GM19043 (cell line): ENCODE measurements around the gene MAP2K3.
A peak's percentile ranks its signal among the peaks of the same experiment; 100 is the strongest.

Experiments used
- ATAC-seq: cut with Tn5 transposase; IDR thresholded peaks from one replicate; pipeline ENCODE4 v1.9.1; 2021; ENCODE audit warnings: low read depth; ENCODE audit not compliant: unreplicated experiment

MAP2K3 gene

GRCh38 chr17:21282231-21282630 is 2.3 kb upstream of the MAP2K3 start:
- ATAC-seq = no peak

GRCh38 chr17:21282850-21283249 is 1.7 kb upstream of the MAP2K3 start:
- no peak for ATAC-seq

GRCh38 chr17:21283482-21284318 is 811 bp upstream of the MAP2K3 start:
- ATAC-seq = peak; percentile 0

GRCh38 chr17:21285164-21286065 is 904 bp downstream of the MAP2K3 start:
- ATAC-seq = no peak

DNA sequence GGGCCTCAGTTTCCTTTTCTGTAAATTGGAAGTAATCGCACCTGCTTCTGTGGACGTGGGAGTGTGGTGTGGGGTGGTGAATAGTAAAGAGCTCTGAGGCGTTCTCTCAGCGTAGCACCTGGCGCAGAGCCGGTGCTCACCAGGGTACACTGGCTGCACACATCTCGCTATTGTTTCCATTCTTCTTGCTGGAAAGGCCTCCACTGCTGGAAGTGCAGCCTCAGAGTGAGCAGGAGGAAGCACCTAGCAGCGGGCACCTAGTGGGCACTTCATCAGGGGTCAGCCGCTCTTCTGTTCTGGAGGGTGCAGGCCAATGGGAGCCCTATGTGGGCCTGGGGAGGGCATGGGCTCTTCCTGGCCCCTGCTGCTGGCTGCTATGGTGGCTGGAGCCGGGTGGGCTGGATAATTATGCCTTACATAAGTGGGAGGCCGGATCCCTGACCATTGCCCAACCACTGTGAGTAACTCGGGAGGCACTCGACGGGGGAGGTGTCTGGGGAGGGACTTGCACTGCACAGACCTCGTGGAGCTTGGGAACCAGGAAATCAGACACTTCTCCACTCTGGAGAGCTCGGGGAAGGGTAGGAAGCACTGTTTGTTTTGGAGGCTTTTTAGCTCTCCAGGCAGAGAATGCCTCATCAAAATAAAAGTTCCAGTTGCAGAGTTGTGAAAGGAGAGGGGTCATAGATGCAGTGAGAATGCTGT is 1.7 kb downstream of the MAP2K3 start:
- no peak for ATAC-seq

- ATAC-seq = no peak
Measured at GRCh38 chr17:21286909-21287702, 2.6 kb downstream of the MAP2K3 start.

GRCh38 chr17:21287703-21288449 is 3.4 kb downstream of the MAP2K3 start:
- ATAC-seq = peak; percentile 24

GRCh38 chr17:21288571-21289017 is 4.1 kb downstream of the MAP2K3 start:
- peak; percentile 32 for ATAC-seq

- ATAC-seq = no peak
Measured at GRCh38 chr17:21289175-21289901, 4.8 kb downstream of the MAP2K3 start.

DNA sequence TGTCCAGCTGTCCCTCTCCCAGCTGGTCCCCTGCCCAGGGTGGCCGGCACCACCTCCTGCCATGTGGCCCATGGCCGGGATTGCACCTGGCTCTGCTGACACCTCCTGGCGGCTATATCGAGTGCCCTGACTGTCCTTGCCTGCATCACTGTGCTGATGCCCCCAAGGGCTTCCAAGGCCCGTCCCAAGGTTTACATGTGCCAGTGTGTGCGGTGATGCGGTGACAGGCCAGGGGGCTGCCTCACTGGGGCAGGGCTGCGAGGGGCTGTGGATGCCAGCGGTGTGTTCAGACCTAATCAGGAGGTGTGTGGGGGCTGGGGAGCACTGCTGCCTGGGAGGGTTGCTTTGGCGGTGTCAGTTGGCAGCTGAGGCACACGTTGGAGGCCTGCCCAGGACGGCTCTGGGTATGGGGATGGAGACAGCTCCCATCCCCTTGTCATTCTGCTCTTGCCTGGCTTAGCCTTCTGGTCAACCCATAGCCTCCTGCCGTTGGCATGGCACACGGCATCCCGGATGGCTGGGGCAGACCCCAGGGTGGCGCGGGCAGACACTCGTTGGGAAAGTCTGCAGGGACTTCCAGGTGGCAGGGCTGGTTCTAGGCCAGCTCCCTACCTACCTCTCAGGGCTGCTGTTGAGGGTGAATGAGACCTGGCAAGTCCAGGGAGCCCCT is 5.5 kb downstream of the MAP2K3 start:
- ATAC-seq = no peak

GRCh38 chr17:21291357-21291756 is 6.8 kb downstream of the MAP2K3 start:
- ATAC-seq = no peak

DNA sequence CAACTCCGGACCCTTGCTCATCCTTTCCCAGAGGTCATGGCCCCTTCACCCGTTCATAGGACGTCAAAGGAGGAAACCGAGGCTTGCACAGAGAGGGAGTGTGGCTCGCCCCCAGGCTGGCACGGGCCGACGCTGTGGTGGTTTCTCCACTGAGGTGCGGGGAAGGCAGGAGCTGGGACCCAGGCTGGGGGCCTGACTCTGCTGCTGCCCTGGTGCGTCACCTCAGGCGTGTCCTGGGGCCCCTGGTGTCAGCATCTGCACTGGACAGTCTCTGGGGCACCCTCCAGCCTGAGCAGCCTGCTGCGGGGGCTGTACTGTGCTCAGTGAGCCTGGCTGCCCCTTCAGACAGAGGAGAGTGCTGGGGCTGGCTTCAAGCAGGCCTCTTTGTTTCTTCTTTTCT is 7.4 kb downstream of the MAP2K3 start:
- ATAC-seq = no peak

DNA sequence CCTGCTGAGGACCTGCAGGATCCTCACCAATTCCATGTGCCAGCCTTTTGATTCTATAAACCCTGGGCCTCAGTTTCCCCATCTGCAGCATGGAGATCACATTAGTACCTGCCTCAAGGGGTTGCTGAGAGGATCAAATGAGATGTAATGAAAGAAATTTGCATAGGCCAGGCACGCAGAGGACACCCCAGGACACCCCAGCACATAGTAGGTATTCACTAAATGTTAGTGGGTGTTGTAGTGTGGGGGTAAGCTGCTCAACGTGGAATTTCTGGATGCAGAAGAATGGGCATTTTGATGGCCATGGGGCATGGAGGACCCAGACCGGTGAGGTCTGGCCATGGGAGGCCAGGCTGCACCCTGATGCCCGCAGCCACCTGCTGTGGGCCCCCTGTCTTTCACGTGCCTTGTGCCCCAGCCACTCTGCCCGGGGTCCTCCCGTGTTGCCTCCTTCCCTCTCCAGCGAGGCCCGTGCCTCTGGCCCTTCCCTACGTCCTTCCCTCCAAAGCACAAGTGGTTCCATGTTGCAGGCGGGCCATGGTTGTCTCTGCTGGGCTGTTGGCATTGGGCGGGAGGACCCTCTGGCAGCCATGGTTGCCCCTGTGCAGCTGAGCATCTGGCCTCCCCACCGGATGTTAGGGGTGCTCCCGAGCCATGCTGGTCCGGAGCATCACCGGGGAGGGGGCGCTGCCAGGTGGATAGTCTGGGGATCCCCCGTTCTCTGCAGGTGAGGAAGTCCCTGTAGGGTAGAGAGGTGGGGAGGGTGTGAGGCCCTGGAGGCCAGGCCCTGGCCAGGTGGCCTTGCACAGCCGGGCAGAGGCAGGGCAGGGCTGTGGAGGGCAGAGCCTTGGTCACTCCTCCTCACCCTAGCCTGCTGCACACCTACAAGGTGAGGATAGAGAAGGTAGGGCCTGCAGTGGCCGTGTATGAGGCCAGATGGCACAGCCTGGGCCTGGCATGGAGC is 8.6 kb downstream of the MAP2K3 start:
- no peak for ATAC-seq

DNA sequence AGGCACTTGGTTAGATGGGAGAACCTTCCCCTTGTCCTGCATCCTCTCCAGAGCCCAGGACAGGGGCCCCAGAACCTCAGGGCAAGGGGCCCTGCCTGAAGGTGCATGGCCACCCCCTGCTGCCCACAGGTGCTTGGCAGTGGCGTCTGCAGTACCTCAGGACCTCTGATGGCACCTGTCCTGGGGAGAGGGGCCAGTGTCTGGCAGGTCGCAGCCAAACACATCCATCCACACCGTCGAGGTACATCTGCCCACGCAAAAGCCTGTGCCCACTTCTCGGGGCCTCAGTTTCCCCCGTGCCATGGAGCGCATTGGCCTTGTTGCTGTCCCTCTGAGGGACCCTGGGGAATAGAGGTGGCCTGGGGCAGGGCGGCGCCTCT is 9.3 kb downstream of the MAP2K3 start:
- no peak for ATAC-seq

DNA sequence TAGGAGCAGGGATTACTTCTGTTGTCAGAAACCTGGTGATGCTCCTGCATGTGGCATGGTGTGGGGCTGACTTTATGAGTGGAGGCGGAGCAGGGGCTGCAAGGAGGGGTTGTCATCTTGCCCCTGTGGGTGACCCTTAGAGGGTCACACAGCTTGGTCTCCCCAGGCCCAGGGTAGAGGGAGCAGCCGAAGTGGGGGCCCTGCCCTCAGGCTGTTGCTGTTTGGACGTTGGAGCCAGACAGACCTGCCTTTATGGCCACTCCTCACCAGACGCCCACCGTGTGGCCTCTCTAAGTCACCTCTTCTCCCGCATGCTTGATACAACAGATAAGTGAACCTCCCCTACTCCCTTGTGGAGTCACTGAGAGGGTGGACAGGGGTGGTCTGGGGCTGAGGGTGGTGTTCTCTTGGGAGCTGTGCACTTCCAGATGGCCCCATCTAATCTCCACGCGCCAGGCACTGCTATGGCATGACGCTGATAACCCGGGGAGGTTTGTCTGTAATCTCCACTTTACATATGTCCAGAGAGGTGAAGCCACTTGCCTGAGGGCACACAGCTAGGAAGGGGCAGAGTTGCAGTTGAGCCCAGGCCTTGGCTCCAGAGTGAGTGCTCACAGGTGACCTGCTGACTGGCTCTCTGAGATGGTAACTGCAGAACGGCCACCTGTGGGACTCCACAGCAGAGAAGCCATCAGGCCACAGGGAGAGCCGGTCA is 10.0 kb downstream of the MAP2K3 start:
- ATAC-seq = no peak
